MM.1S (cell line): ENCODE data around the gene SRRM4.

ENCODE experiments used
- DNase-seq: peaks from one replicate; pipeline ENCODE4 v3.0.0-alpha.2; 2015
- H2AFZ ChIP-seq: fragments of 300-600 bp; sonication (generic); 2 replicates; pipeline ENCODE4 v1.6.0; 2016; ENCODE audit warnings: antibody characterized with exemption, low read length
- H3F3A ChIP-seq: fragments of 300-600 bp; sonication (generic); 2 replicates; pipeline ENCODE4 v1.6.1; 2016; ENCODE audit warnings: mild to moderate bottlenecking, antibody characterized with exemption, low read length, moderate library complexity, mixed read lengths; ENCODE audit not compliant: insufficient read depth
- H3K27ac ChIP-seq: fragments of 300-600 bp; sonication (generic); 2 replicates; pipeline ENCODE4 v1.5.1; 2016; ENCODE audit warnings: mild to moderate bottlenecking, low read length
- H3K27me3 ChIP-seq: fragments of 300-600 bp; sonication (generic); replicated peaks from 2 replicates; pipeline ENCODE4 v1.6.0; 2016; ENCODE audit warnings: low read length; ENCODE audit not compliant: insufficient read depth
- H3K36me3 ChIP-seq: fragments of 300-600 bp; sonication (generic); replicated peaks from 2 replicates; pipeline ENCODE4 v1.6.1; 2016; ENCODE audit warnings: mild to moderate bottlenecking, low read length, mixed read lengths; ENCODE audit not compliant: insufficient read depth
- H3K4me1 ChIP-seq: fragments of 300-600 bp; sonication (generic); 2 replicates; pipeline ENCODE4 v1.6.1; 2016; ENCODE audit warnings: low read length, mixed read lengths
- H3K4me2 ChIP-seq: fragments of 300-600 bp; sonication (generic); 2 replicates; pipeline ENCODE4 v1.6.0; 2016; ENCODE audit warnings: low read depth, low read length
- H3K4me3 ChIP-seq: fragments of 300-600 bp; sonication (generic); 2 replicates; pipeline ENCODE4 v1.5.1; 2016; ENCODE audit warnings: low read length, mixed read lengths
- H3K79me2 ChIP-seq: fragments of 300-600 bp; sonication (generic); 2 replicates; pipeline ENCODE4 v1.6.1; 2016; ENCODE audit warnings: mixed run types, low read length, mixed read lengths
- H3K9ac ChIP-seq: fragments of 300-600 bp; sonication (generic); 2 replicates; pipeline ENCODE4 v1.6.1; 2016; ENCODE audit warnings: low read length, mixed read lengths
- H3K9me2 ChIP-seq: fragments of 300-600 bp; sonication (generic); replicated peaks from 2 replicates; pipeline ENCODE4 v1.6.1; 2016; ENCODE audit warnings: mild to moderate bottlenecking, low read length, mixed read lengths; ENCODE audit not compliant: insufficient read depth
- H3K9me3 ChIP-seq: fragments of 300-600 bp; sonication (generic); replicated peaks from 2 replicates; pipeline ENCODE4 v1.6.1; 2016; ENCODE audit warnings: mild to moderate bottlenecking, low read length, mixed read lengths; ENCODE audit not compliant: insufficient read depth
- H4K20me1 ChIP-seq: fragments of 300-600 bp; sonication (generic); 2 replicates; pipeline ENCODE4 v1.6.1; 2016; ENCODE audit warnings: mild to moderate bottlenecking, low read length, moderate library complexity, mixed read lengths; ENCODE audit not compliant: insufficient read depth
- CTCF ChIP-seq: fragments of 300-600 bp; sonication (generic); IDR thresholded peaks from 2 replicates; pipeline ENCODE4 v1.5.1; 2016; ENCODE audit warnings: antibody characterized with exemption, low read length, mixed read lengths
- EZH2 ChIP-seq: fragments of 300-600 bp; sonication (generic); optimal IDR thresholded peaks from 2 replicates; pipeline ENCODE3; 2017; ENCODE audit warnings: low read depth, mild to moderate bottlenecking, antibody characterized with exemption, low read length, mixed read lengths
- EZH2phosphoT487 ChIP-seq: fragments of 300-600 bp; sonication (generic); IDR thresholded peaks from 2 replicates; pipeline ENCODE4 v1.6.1; 2018; ENCODE audit warnings: antibody characterized with exemption, low read length

Gene SRRM4

DNA sequence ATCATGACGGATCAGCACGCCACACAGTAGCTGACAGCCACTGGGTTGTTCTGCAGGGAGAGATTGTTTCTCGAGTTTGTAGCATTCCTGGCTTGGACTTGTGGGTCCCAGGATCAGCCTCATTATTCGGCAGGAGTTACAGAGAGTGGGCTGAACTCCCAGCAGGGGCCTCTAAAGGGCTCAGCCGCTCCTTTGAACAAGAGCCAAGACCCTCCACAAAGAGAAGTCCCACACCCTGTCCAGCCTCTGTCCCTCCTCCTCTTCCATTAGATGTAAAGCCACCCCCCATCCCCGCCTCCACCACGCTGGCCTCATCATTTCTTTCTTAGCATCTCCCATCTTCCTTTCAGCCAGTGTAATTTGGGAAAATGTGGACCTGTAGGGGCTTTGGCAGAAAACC lies 100.7 kb downstream of the SRRM4 start:
- DNase-seq = no peak
- no peaks in the 10 kb centered on the region for H3K27me3 ChIP-seq
- H3K27ac ChIP-seq = no peak overlapping the region
- no peaks in the 10 kb centered on the region for H3K4me1 ChIP-seq
- H3K36me3 ChIP-seq = no peaks in the 10 kb centered on the region
- H3K9ac ChIP-seq = no peak overlapping the region
- H2AFZ ChIP-seq = no peak overlapping the region
- no peaks in the 10 kb centered on the region for H3K9me2 ChIP-seq
- no peaks in the 10 kb centered on the region for H3F3A ChIP-seq
- no peak overlapping the region for H3K4me3 ChIP-seq
- H3K4me2 ChIP-seq = no peak overlapping the region
- no peaks in the 10 kb centered on the region for H3K79me2 ChIP-seq
- TF ChIP-seq EZH2 (no peak), EZH2phosphoT487 (no peak), CTCF (no peak)
- no peaks in the 10 kb centered on the region for H3K9me3 ChIP-seq
- H4K20me1 ChIP-seq = no peaks in the 10 kb centered on the region

GRCh38 chr12:119082496-119082895 lies 101.2 kb downstream of the SRRM4 start:
- H3F3A ChIP-seq = no peaks in the 10 kb centered on the region
- no peaks in the 10 kb centered on the region for H3K79me2 ChIP-seq
- H3K4me3 ChIP-seq = no peak overlapping the region
- no peaks in the 10 kb centered on the region for H3K9me3 ChIP-seq
- TF ChIP-seq EZH2phosphoT487 = no peak
- TF ChIP-seq CTCF = no peak
- no peak for TF ChIP-seq EZH2
- no peaks in the 10 kb centered on the region for H3K36me3 ChIP-seq
- no peak overlapping the region for H2AFZ ChIP-seq
- H3K9me2 ChIP-seq = no peaks in the 10 kb centered on the region
- H3K27ac ChIP-seq = no peak overlapping the region
- no peak for DNase-seq
- no peaks in the 10 kb centered on the region for H4K20me1 ChIP-seq
- H3K4me2 ChIP-seq = no peak overlapping the region
- H3K9ac ChIP-seq = no peak overlapping the region
- H3K4me1 ChIP-seq = no peaks in the 10 kb centered on the region
- no peaks in the 10 kb centered on the region for H3K27me3 ChIP-seq

DNA sequence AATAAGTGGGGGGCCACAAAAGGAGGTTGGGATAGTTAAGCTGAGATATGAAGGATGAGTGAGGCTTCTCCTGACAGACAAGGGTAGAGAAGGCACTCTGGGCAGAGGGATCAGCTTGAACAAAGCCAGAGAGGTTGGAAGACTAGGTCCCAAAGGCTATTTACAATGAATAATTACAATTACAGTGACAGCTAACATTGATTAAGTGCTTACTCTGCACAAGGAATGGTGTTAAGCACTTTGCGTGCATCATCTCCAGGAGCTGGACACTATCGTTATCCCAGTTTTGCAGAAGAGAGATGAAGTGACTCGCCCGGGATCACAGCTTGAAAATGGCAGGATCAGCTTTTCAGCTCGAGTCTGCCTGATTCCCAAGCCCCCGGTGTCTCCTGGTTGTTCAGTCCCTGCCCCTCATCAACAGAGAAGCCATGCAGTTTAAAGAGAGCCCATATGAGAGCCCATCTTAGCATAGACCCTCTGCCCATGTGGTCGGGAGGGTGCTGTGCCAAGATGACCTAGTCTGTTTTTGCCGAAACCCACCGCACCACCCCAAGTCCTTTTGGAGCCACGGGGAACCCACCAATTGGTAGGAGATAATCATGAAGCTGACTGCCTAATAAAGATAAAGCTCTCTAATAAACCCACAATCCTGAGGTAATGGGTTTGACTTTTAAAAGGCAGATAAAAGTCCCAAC lies 107.5 kb downstream of the SRRM4 start:
- TF ChIP-seq EZH2phosphoT487 (no peak), EZH2 (no peak), CTCF (no peak)
- Histone ChIP-seq H3K4me3 (no peak overlapping the region), H3K27ac (no peak overlapping the region), H3K79me2 (no peaks in the 10 kb centered on the region), H3K9me3 (no peaks in the 10 kb centered on the region), H3F3A (no peaks in the 10 kb centered on the region), H4K20me1 (no peaks in the 10 kb centered on the region), H3K36me3 (no peaks in the 10 kb centered on the region), H3K9ac (no peak overlapping the region), H2AFZ (no peak overlapping the region), H3K4me1 (no peaks in the 10 kb centered on the region), H3K4me2 (no peak overlapping the region), H3K9me2 (no peaks in the 10 kb centered on the region), H3K27me3 (no peaks in the 10 kb centered on the region)
- DNase-seq = no peak
